ENCODE results near the gene SDK2. TPM values are rescaled to one million over a fixed set of nuclear protein-coding genes. Genes with fewer than 3 reads are reported as not detected.

The SDK2 gene
- total and polyA plus RNA-seq, 2 experiments from 2014 or later, result 0.74 to 5.1 TPM

GRCh38 chr17:73519714-73520368 lies 124.4 kb downstream of the SDK2 start:
- TF ChIP-seq CTCF (conservative IDR thresholded peaks at IDR 0.05; ENCODE audit: low read depth in 2 of 2) (no peak), POLR2AphosphoS5 (IDR thresholded peaks at IDR 0.05; ENCODE audit: low read depth) (no peak), EZH2 (IDR thresholded peaks at IDR 0.05; ENCODE audit: low read depth, unreplicated experiment) (no peak), EZH2phosphoT487 (IDR thresholded peaks at IDR 0.05; ENCODE audit: unreplicated experiment) (no peak), JUNB (IDR thresholded peaks at IDR 0.05; ENCODE audit: unreplicated experiment) (no peak), ZNF331 (CRISPR knock-in tag; IDR thresholded peaks at IDR 0.05; ENCODE audit: low read depth) (no peak)
- H3K9me2 ChIP-seq (ENCODE audit: insufficient read depth), result no peaks in the 10 kb centered on the region
- Mint-ChIP-seq H3K9me3 (no peaks in the 10 kb centered on the region), H3K27me3 (ENCODE audit: insufficient read depth, low read depth, poor library complexity) (peaks cover 12% of the 10 kb centered on the region), H3K27ac (no peak overlapping the region), H3K36me3 (ENCODE audit: low read depth) (no peaks in the 10 kb centered on the region), H3K4me3 (no peak overlapping the region), H3K4me1 (peaks cover 25% of the 10 kb centered on the region)
- no peaks in the 10 kb centered on the region for H3K36me3 ChIP-seq (ENCODE audit: insufficient read depth)
- no peak overlapping the region for H2AFZ ChIP-seq
- no peaks in the 10 kb centered on the region for H3K4me1 ChIP-seq (ENCODE audit: insufficient read depth)
- no peak overlapping the region for H3K4me3 ChIP-seq
- no peak overlapping the region for H3K27ac ChIP-seq (ENCODE audit: low read depth)
- DNase-seq (ENCODE audit: low spot score), result no peak
- no peak overlapping the region for H3K4me2 ChIP-seq
- no peaks in the 10 kb centered on the region for H3K27me3 ChIP-seq (ENCODE audit: insufficient read depth)
- no peaks in the 10 kb centered on the region for H3K79me2 ChIP-seq (replicated peaks; ENCODE audit: insufficient read depth)
- H4K20me1 ChIP-seq (replicated peaks; ENCODE audit: insufficient read depth), result no peaks in the 10 kb centered on the region
- no peaks in the 10 kb centered on the region for H3F3A ChIP-seq (replicated peaks; ENCODE audit: low read depth)
- no peak for ATAC-seq

- H3K27ac Mint-ChIP-seq, result no peak overlapping the region
- ATAC-seq (no peak), DNase-seq (ENCODE audit: low spot score) (no peak)
- no peaks in the 10 kb centered on the region for H4K20me1 ChIP-seq (replicated peaks; ENCODE audit: insufficient read depth)
- no peak overlapping the region for H3K4me2 ChIP-seq
- no peak overlapping the region for H3K27ac ChIP-seq (ENCODE audit: low read depth)
- H3F3A ChIP-seq (replicated peaks; ENCODE audit: low read depth), result no peaks in the 10 kb centered on the region
- H3K27me3 ChIP-seq (ENCODE audit: insufficient read depth), result no peaks in the 10 kb centered on the region
- no peaks in the 10 kb centered on the region for H3K9me2 ChIP-seq (ENCODE audit: insufficient read depth)
- H3K36me3 Mint-ChIP-seq (ENCODE audit: low read depth), result no peaks in the 10 kb centered on the region
- H2AFZ ChIP-seq, result no peak overlapping the region
- H3K36me3 ChIP-seq (ENCODE audit: insufficient read depth), result no peaks in the 10 kb centered on the region
- H3K4me1 ChIP-seq (ENCODE audit: insufficient read depth), result no peaks in the 10 kb centered on the region
- H3K27me3 Mint-ChIP-seq (ENCODE audit: insufficient read depth, low read depth, poor library complexity), result peaks cover 13% of the 10 kb centered on the region
- no peaks in the 10 kb centered on the region for H3K79me2 ChIP-seq (replicated peaks; ENCODE audit: insufficient read depth)
- H3K9me3 Mint-ChIP-seq, result no peaks in the 10 kb centered on the region; the same call in 2 of the 3 replicates
- peaks cover 26% of the 10 kb centered on the region for H3K4me1 Mint-ChIP-seq
- H3K4me3 ChIP-seq, result no peak overlapping the region
- no peak overlapping the region for H3K4me3 Mint-ChIP-seq
- no peak for TF ChIP-seq POLR2AphosphoS5 (IDR thresholded peaks at IDR 0.05; ENCODE audit: low read depth)
- TF ChIP-seq REST (IDR thresholded peaks at IDR 0.05; ENCODE audit: unreplicated experiment), result no peak
- no peak for TF ChIP-seq CTCF (conservative IDR thresholded peaks at IDR 0.05; ENCODE audit: low read depth in 2 of 2)
- TF ChIP-seq NANOG (IDR thresholded peaks at IDR 0.05; ENCODE audit: borderline replicate concordance), result no peak
- TF ChIP-seq EZH2 (IDR thresholded peaks at IDR 0.05; ENCODE audit: low read depth, unreplicated experiment), result no peak
- no peak for TF ChIP-seq EZH2phosphoT487 (IDR thresholded peaks at IDR 0.05; ENCODE audit: unreplicated experiment)
Observed at GRCh38 chr17:73519011-73519410, 125.2 kb downstream of the SDK2 start.
